OCI-M2 (cell line): ENCODE results near the gene HSPA4.
"Not testable (repeated sequence)": the region's sequence is repeated elsewhere in the genome, so short reads cannot be mapped to it uniquely, and the experiment has no call there.

Experiments used
- DNase-seq: peaks from one replicate; lab custom pipeline; 2025; ENCODE audit not compliant: unreplicated experiment; lab: John Stamatoyannopoulos, UW

The HSPA4 gene

DNA sequence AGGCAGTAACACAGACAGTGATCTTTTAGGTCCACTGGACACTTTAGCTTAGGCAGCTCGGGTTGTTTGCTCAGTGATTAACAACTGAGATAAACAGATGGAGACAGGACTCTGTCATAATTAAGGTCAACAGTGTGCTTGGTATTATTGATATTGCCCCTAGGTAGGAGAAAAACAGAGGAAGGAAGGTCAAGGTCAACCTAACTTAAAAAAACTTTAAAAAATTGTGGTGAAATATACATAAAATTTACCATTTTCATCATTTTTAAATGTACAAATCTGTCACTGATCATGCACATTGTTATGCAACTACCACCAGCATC lies 2.1 kb upstream of the HSPA4 start:
- DNase-seq = no peak

DNA sequence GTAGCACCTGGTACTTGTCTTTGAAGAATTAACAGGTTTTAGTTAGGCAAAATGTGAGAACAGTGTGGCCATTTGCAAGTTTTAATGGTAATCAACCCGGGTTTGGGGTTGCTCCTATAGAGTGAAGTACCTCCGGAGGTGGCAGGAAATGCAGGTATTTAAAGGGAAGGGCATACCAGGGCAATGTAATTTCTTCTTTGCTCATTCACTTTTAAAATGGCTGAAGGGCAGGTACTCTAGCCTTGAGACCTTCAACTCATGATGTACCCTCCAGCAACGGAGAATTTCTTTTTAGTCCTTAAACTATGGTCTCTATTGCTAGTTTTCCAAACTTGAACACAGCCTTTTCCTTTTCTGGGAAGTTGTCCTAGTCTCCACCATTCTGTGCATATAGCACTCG lies 1.3 kb upstream of the HSPA4 start:
- no peak for DNase-seq

DNA sequence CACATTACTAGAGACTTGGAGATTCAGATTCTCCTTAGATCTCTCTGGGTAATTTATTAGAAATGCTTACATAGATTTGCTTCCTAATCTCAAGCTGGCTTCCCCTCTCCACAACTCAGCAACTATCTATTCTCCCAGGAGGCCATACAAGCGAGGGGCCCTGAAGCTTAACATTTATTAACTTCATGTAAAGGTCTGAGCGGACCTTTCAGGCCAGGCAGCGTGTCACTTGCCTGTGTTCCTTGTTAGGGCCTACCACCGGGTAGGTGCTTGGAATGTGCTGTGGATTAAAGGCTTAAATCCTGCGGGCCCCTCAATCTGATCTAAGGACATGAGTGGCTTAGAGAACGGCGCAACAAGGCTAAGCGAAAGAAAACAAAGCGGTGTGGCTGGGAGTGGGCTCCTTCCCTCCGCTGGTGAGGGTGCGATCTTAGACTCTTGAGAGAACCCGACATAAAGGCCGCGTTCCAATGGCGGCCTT lies 712 bp upstream of the HSPA4 start:
- no peak for DNase-seq

DNA sequence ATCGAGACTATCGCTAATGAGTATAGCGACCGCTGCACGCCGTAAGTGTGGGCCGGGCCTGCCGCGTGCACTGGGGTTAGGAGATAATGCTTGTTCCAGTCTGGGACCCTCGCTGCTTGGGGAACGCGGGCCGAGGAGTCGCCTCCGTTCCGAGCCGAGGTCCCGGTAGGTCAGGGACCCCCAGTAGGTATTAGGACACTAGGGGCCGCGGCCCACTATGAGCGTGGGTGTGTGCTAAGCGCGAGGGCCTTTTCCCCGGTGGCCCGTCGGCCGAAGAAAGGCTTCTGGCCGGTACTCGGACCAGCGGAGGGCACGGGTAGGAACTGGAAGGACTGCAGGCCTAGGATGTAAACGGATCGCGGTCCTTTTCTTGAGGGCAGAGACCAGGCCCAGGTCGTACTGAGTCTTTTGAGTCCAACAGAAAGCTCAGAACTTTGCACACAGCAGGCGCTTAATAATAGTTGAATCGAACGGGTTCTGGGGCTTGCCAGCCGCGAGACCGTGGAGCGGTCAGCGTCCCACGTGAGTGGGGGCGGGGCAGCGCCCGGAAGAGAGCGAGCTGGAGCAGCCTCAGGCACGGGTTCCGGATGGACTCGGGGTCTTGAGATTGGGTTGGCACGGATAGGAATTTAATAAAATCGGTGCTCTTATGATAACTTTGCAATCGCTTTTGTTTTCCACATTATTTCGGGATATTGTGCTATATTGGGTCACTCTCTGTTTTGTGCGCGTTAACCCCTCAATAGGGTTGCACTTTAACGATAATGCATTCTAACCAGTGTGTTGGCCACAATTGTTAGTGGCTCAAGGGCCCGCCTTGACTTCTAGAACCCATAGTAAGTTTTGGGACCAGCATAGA lies 733 bp downstream of the HSPA4 start:
- no peak for DNase-seq

DNA sequence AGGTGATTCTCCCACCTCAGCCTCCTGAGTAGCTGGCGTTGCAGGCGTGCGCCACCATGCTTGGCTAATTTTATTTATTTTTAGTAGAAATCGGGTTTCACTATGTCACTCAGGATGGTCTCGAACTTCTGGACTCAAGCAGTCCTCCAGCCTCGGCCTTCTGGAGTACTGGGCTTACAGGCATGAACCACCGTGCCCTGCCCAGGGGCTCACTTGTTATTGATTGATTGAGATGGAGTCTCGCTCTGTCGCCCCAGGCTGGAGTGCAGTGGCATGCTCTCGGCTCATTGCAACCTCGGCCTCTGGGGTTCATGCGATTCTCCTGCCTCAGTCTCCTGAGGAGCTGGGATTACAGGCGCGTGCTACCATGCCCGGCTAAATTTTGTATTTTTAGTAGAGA lies 1.6 kb downstream of the HSPA4 start:
- no peak for DNase-seq

DNA sequence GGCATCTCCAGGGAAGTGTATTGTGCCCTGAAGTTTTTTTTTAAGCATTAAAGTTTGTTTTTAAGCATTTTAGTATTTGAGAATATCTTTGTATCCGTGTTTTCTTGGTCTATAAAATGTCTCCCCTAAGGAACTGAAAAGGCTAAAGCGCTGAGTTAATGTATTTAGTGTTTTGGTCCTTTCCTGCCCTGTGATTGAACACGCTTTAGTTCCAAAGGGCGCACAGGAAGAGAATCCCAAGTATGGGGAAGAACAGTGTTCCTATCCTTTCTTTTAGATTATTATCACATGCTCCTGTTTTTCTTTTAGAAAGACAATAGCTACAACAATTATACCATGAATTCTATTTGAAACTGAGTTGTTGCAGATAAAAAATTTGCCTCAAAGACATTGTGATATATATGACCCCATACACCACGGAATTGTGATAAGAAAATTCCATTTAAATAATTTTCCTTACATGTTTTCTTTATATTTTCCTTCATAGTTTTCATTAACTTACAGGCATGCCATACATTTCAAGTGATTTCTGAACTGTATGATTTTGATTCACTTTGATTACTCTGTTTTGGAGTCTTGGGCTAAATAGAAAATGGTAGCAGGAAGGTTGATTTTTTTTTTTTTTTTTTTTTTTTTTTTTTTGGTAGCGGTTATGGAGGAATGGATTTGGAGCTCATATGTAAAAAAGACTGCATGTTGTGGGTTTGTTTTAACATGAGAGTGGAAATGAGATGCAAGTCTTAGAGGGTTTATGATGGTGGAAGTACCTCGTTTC lies 3.1 kb downstream of the HSPA4 start:
- no peak for DNase-seq

DNA sequence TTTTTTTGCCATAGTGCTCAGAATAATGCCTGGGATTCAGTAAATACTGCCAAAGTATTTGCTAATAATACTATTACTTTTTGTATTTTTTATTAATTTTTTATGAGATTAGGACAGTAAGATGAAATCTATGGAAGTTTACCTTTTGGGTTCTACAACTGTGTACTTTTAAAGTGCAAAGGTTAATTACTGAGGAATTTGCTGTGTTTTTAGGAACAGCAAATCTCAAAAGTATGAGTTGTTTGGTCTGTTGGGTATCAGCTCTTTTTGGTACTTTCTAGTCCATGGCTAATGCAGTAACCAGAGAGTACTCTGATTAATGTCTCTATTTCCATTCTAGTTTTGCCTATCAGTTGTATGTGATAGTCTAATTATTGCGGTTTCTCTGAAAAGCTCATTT lies 5.1 kb downstream of the HSPA4 start:
- DNase-seq = no peak

DNA sequence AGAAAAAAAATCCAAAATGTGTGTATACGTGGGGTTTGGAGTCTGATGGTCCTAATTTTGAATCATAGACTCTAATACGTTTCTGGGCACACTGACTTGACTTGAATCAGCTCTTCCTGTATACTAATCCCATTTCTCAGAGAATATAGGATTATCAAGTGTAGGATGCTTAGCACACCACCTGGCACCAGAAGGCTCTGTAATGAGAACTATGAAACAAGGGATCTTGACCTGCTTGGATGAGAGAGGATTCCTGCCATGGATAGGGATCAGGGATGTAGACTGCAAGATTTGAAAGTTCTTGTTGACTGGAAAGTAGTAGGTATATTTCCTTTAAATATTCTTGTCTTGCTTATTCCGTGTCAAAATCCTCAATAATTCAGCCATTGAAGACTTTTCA lies 7.8 kb downstream of the HSPA4 start:
- DNase-seq = no peak

DNA sequence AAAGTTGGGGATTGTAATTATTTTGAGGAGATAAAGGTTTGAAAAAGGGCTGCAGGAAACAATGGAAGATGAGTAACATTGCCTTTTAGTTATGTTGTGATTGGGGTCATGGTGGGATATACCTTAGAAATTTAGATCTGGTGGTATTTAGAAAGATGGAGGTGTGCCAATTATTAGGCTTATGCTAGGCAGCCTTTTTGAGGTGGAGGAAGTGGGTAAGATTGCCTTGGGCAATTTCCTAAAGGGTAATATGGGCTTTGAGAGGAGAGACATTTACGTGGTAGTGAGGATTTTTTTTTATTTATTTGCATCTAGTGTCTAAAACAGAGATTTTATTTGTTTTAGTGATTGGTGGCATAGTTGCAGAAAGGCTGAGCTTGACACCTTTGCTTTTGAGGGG lies 10.5 kb downstream of the HSPA4 start:
- no peak for DNase-seq

DNA sequence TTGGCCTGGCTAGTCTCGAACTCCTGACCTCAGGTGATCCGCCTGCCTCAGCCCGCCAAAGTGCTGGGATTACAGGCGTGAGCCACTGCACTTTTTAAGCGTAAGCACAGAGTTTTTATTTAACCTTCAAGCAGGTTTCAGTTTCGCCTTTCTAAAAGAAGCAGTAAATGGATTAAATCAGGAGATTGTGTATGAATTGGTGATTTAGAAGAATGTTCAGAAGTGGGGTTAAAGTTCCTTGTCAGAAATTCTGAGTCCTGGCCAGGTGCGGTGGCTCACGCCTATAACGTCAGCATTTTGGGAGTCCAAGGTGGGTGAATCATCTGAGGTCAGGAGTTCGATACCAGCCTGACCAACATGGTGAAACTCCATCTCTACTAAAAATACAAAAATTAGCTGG lies 12.2 kb downstream of the HSPA4 start:
- no peak for DNase-seq

DNA sequence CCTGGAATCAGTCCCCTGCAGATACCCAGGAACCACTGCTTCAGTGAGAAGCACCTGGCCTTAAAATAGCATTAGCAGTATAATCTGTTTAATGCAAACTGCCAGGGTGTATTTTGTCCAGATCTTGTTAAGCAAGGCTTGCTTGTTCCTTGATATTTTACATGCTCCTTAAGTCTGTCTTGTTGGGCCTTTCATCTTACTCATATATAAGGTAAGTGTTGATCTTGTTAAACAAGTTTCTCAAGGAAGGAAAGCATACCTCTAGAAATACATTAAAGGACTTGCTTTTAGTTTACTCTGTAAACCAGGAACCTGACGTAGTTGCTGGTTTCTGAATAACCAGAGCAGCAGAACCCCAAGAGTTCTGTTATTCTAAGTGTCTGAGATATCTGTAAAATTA lies 13.7 kb downstream of the HSPA4 start:
- DNase-seq = no peak

DNA sequence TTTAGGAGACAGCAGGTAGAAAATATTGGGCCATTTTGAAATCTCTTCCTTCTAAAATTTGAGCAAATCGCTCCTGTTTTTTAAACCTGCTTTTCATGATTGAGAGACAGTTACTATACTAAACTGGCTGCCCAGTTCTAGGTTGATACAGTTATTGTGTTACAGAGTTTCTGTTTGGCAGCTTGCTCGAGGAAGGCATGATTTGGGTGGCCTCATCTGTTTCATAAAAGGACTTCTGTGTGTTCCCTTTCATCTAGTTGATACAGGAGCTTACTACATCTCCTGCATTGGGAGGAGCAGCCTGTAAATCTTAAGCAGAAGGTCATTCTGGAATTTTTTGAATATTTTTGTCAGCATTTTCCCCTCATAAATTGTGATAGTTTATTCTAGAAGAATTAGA lies 14.2 kb downstream of the HSPA4 start:
- no peak for DNase-seq

DNA sequence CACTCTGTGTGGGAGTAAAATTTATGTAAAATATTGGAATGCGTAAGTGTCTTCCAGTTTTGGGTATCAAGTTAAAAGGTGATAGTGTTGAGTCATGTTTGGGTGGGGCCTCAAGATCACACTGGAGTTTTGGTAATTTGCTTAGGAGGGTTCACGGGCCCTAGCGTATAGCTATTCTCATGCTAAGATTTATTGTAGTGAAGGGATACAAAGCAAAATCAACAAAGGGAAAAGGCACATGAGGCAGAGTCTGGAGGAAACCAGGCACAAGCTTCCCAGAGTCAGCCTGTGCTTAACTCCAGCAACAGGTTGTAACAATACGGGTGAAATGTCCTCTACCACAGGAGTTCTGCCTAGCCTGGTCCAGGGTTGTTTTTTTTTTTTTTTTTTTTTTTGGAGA lies 20.2 kb downstream of the HSPA4 start:
- DNase-seq = no peak

DNA sequence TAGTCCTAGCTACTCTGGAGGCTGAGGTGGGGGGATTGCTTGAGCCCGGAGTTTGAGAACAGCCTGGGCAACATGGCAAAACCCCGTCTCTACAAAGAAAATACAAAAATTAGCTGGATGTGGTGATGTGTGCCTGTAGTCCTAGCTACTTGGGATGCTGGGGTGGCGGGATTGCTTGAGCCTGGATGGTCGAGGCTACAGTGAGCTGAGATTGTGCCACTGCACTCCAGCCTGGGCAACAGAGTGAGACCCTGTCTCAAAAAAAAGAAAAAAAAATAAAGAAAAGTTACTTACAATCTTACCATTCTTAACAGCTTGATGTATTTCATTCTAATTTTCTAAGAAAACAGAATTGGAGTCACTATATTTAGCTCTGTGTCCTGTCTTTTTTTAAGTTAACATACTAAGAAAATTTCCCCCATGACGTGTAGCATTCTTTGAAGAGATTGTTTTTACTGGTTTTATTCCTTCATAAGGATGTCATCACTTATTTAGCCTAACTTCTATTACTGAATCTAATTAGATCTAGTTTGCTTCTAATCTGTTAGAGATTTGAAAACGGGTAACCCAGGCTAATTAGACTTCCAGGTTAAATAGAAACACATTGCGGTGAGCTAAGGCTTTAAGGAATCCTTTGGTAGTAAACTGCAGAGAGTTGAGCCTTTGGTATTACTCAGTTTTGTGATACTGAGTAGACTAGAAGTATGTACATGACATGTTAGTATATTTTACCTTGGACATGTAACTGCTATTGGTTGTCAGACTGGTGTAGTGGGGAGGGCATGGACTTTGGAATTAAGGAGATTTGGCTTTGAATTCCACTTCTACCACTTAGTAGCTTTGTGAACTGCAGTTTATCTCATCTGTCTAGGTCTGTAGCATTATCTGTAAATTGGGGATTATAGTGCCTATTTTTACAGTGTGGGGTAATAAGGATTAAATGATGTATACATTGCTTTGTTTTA lies 24.0 kb downstream of the HSPA4 start:
- DNase-seq = no peak

DNA sequence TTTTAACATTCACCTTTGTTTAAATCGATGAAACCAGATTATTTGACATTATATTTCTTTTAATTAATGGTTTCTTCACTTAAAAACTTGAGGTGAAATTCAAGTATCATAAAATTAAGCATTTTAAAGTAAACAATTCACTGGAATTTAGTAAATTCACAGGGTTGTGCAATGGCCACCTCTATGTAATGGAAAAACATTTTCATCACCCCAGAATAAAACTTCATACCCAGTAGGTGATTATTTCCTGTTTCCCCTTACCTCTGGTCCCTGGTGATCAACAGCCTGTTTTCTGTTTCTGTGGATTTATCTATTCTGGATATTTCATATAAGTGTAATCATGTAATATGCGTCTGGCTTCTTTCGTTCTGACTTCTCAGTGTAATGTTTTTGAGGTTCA lies 27.2 kb downstream of the HSPA4 start:
- DNase-seq = no peak

DNA sequence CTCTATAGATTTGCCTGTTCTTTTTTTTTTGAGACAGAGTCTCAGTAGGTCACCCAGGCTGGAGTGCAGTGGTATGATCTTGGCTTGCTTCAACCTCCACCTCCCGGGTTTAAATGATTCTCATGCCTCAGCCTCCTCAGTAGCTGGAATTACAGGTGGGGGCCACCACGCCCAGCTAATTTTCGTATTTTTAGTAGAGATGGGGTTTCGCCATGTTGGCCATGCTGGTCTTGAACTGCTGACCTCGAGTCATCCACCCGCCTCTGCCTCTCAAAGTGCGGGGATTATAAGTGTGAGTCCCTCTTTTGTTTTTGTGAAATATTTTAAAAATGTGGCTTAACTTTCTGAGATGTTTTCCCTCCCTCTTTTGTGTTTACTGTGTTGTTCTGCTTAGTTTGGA lies 29.2 kb downstream of the HSPA4 start:
- DNase-seq = no peak

DNA sequence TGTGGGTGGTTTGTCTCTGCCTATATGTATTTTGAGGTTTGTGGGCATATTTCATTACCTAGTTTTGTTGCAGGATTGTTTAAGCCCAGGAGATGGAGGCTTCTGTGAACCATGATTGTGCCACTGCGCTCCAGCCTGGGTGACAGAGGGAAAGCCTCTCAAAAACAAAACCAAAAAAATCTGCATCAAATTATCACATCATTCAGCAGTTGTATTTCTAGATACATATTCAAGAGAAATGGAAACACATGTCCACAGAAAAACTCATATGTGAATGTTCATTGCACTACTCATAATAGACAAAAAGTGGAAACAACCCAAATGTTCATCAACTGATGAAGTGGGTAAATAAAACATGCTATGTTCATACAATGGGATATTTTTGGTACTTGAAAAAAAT lies 29.9 kb downstream of the HSPA4 start:
- DNase-seq = no peak

DNA sequence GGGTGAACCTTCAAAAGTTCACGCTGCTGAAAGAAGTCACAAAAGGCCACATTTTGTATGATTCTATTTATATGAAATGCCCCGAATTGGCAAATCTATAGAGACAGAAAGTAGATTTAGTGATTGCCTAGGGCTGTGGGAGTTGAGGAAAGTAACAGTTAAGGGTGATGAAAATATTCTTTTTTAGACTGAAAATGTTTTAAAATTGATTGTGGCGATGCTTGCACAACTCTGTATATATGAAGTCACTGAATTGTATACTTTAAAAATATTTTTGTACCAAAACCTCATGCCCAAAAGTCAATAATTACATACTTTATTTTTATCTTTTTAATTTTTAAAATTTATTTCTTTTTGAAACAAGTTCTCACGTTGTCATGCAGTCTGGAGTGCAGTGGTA lies 30.3 kb downstream of the HSPA4 start:
- no peak for DNase-seq

DNA sequence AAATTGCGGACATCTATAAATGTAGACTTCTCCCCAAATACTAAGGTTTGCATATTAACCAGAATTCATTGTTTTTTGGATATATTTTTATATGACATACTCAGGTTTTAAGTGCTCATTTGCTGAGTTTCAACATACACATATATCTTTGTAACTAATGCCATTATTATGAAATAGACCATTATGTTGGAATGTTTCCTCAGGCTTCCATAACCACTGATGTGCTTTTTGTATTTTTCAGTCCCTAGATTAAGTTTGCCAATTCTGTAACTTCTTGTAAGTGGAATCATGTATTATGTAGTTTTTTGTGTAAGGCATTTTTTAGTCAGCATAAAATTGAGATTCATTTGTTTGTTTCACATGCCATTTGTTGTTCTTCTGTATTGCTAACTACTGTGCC lies 32.1 kb downstream of the HSPA4 start:
- DNase-seq = no peak

DNA sequence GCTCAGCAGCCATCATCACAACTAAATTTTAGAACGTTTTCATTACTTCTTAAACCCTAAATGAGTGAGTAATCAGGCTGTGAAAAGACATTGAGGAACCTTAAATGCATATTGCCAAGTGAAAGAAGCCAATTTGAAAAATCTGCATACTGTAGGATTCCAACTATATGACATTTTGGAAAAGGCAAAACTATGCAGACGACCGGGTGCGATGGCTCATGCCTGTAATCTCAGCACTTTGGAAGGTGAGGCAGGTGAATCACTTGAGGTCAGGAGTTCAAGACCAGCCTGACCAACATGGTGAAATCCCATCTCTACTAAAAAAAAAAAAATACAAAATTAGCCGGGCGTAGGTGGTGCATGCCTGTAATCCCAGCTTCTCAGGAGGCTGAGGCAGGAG lies 33.4 kb downstream of the HSPA4 start:
- DNase-seq = not testable (repeated sequence)

DNA sequence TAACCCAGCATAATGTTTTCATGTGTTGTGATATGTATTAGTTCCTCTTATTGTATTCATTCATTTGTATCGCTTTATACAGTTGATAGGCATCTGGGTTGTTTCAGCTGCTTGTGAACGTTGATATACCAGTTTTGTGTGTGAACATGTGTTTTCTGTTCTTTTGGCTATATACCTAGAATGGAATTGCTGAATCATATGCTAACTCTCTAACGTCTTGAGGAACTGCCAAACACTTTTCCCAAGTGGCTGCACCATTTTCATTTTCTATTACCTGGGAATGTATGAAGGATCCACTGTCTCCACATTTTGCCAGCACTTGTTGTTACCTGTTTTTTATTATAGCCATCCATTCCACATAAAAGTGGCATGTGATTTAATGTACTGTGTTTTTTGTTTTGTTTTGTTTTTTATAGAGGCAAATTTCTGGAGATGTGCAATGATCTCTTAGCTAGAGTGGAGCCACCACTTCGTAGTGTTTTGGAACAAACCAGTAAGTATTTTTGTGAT lies 34.6 kb downstream of the HSPA4 start:
- DNase-seq = no peak
